ENCODE data around the gene SCN9A. TPM values are rescaled to one million over a fixed set of nuclear protein-coding genes. Genes with fewer than 3 reads are reported as not detected.

Gene SCN9A
- total RNA-seq, result 1 to 10 TPM in 4 of 10 donors, under 1 TPM in 6; 0.32 to 2.9 (median 0.92) TPM
- under 1 TPM; 0.10 to 0.59 TPM for polyA plus RNA-seq
- long read RNA-seq, donor 1, result 0 reads
- long read RNA-seq, donor 2, result 0 reads
- long read RNA-seq, donor 3, result 0 reads

DNA sequence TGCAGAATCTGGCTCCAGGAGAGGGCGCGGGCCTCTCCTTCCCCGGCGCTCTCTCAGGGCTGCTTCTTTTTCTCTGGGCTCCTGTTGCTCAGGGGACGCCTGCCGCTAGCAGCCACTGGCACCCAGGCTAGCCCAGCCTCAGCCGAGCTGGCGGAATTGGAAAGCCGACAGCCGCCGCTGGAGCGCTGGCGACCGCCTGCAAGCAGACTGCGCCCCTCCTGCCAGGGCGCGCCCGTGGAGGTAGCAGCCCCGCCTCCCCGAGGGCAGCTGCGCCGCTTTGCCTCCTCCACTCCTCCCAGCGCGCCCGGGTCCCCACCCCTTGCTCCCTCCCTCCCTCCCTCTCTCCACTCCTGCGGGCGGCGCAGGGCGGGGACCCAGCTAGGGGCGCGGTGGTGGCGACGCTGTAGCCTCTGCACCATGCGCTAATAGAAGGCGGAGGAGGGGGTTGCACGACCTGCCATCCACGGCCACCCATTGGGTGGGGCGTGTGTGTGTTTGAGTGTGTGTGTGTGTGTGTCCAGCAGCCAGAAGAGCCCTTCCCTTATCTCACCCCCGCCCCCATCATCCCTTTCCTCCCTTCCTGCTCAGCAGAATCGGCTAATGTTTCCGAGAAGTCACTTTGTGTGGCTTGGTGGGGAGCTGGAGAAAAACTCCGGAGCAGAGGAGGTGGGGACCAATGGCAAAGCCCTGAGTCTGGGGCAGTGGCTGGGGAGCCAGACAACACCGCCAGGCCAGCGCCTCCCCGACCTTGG, at the start of gene SCN9A:
TSS of gene SCN9A (minus strand) at position 209 of the 752 bp plus-strand sequence. CDS start 64,188 bp downstream, outside the sequence.
- intact Hi-C loops (cut with DNase I), result no loop called here
- H3K36me3 ChIP-seq, result no peaks in the 10 kb centered on the region
- peak within 1 kb of the TSS; percentile 34 to 78 (median 63) for H3K4me3 ChIP-seq
- 0 to 1% methylated on average over 36 to 45 of the region's 45 CpGs for WGBS, 2 donors
- TF ChIP-seq, protein P1, sequence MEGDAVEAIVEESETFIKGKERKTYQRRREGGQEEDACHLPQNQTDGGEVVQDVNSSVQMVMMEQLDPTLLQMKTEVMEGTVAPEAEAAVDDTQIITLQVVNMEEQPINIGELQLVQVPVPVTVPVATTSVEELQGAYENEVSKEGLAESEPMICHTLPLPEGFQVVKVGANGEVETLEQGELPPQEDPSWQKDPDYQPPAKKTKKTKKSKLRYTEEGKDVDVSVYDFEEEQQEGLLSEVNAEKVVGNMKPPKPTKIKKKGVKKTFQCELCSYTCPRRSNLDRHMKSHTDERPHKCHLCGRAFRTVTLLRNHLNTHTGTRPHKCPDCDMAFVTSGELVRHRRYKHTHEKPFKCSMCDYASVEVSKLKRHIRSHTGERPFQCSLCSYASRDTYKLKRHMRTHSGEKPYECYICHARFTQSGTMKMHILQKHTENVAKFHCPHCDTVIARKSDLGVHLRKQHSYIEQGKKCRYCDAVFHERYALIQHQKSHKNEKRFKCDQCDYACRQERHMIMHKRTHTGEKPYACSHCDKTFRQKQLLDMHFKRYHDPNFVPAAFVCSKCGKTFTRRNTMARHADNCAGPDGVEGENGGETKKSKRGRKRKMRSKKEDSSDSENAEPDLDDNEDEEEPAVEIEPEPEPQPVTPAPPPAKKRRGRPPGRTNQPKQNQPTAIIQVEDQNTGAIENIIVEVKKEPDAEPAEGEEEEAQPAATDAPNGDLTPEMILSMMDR (IDR thresholded peaks at IDR 0.05), result no peak
- H3K27ac ChIP-seq, result peak within 1 kb of the TSS in 5 of 10 donors; percentile 6 to 45 (median 28)
- ATAC-seq (peak; percentile 90 to 97 (median 94)), DNase-seq (peak; percentile 51 to 75)
- H3K27me3 ChIP-seq, result peaks cover 0 to 27% (median 0%) of the 10 kb centered on the region in 7 donors
- H3K4me1 ChIP-seq, result peaks cover 0 to 18% (median 7%) of the 10 kb centered on the region in 9 donors
- H3K9me3 ChIP-seq, result no peaks in the 10 kb centered on the region

DNA sequence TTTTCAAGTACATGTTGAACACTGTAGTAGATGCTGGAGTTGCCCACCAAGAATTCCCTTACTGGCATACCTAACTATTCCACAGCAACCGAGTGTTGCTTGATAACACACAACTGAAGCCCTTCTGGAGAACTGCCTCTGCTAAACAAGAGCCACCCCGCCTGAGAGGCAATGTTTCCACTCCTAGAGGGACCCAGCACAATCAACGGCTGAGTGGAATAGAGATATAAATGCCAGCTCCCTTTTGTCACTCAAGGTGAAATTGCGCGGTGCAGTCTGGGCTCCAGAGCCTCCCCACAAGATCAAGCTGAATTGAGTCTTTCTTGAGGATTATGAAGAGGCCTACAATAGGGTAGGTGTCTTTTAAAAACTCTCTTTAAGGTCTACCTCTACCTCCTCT, 49.1 kb upstream of the SCN9A start:
- no peaks in the 10 kb centered on the region for H3K27me3 ChIP-seq
- no peak overlapping the region for H3K27ac ChIP-seq
- no peak for DNase-seq
- no peaks in the 10 kb centered on the region for H3K9me3 ChIP-seq
- TF ChIP-seq, protein P1 (IDR thresholded peaks at IDR 0.05), result no peak
- H3K36me3 ChIP-seq, result peaks cover 0 to 11% (median 0%) of the 10 kb centered on the region in 9 donors
- H3K4me1 ChIP-seq, result no peaks in the 10 kb centered on the region
- ATAC-seq, result peak in 1 of 8 donors; percentile 12
- 61 to 69% methylated on average over 5 of the region's 5 CpGs for WGBS, 2 donors
- no peak overlapping the region for H3K4me3 ChIP-seq
- intact Hi-C loops (cut with DNase I), result loop anchor here in 3 of 10 donors (5.0 to 10.0 kb wide), 2 partner anchors 90 to 92 kb away; no protein-coding TSS in a partner anchor

- no peaks in the 10 kb centered on the region for H3K4me1 ChIP-seq
- no peak overlapping the region for H3K27ac ChIP-seq
- no peak overlapping the region for H3K4me3 ChIP-seq
- H3K9me3 ChIP-seq, result no peaks in the 10 kb centered on the region
- no peaks in the 10 kb centered on the region for H3K36me3 ChIP-seq
- DNase-seq, result no peak
- intact Hi-C loops (cut with DNase I), result loop anchor here in 1 of 10 donors (10.0 kb wide), 1 partner anchor 95 kb away; no protein-coding TSS in a partner anchor
- TF ChIP-seq, protein P1 (IDR thresholded peaks at IDR 0.05), result peak in 4 of 9 donors; percentile 10 to 22 (median 18)
- H3K27me3 ChIP-seq, result no peaks in the 10 kb centered on the region
- ATAC-seq, result no peak
- 64 to 69% methylated on average over 2 of the region's 2 CpGs for WGBS, 2 donors
These were observed 43.8 kb upstream of the SCN9A start for GRCh38 chr2:166419616-166419934.

DNA sequence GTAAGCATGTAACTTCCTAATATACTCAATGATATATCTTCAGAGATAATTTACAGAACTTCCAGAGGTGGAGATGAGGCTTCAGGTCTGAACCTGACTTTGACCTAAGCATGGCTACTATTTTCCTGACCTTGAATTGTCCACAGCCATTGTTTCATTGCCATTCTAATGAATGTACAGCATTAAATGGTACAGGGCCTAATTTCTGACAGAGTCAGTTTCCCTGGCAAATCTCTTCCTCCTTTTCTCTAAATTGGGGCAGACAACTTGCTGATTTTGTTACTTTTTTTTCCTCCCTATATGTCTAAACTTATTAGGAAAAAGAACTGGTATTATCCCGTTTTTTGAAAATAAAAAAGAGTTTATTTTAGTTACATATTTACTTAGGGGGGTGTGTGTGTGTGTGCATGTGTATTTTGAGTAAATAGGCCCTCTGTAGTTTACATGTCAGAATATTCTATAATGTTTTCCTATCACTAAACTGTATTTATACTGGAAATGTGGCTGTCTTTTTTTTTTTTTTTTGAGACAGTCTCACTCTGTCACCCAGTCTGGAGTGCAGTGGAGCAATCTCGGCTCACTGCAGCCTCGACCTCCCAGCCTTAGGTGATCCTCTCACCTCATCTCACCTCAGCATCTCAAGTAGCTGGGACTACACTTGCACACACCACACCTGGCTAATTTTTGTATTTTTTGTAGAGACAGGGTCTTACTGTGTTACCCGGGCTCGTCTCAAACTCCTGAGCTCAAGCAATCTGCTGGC, 43.3 kb upstream of the SCN9A start:
- WGBS, 2 donors, result 70 to 76% methylated on average over 5 of the region's 5 CpGs
- no peaks in the 10 kb centered on the region for H3K27me3 ChIP-seq

More for the DNA sequence above, 43.3 kb upstream of the SCN9A start:
- ATAC-seq, result no peak
- TF ChIP-seq, protein P1 (IDR thresholded peaks at IDR 0.05), result no peak
- Histone ChIP-seq H3K27ac (no peak overlapping the region), H3K4me1 (no peaks in the 10 kb centered on the region), H3K36me3 (no peaks in the 10 kb centered on the region), H3K9me3 (no peaks in the 10 kb centered on the region), H3K4me3 (no peak overlapping the region)
- no peak for DNase-seq
- intact Hi-C loops (cut with DNase I), result loop anchor here in 1 of 10 donors (10.0 kb wide), 1 partner anchor 96 kb away; no protein-coding TSS in a partner anchor
